LNCAP (cell line): ENCODE data around the gene MAP2K2.

Experiments
- CTCF ChIP-seq: fragments of 450-650 bp; IDR thresholded peaks from 2 replicates; pipeline ENCODE4 v1.5.1; 2017; ENCODE audit warnings: mild to moderate bottlenecking

The MAP2K2 gene

GRCh38 chr19:4046946-4047683, 76.8 kb downstream of the MAP2K2 start:
- no peak for TF ChIP-seq CTCF

- TF ChIP-seq CTCF, result no peak
These were observed 77.6 kb downstream of the MAP2K2 start for GRCh38 chr19:4046362-4046691.

GRCh38 chr19:4045597-4046361, 78.1 kb downstream of the MAP2K2 start:
- TF ChIP-seq CTCF, result no peak

- TF ChIP-seq CTCF, result no peak
These were observed 78.9 kb downstream of the MAP2K2 start for GRCh38 chr19:4044990-4045465.

- TF ChIP-seq CTCF, result no peak
These were observed 79.8 kb downstream of the MAP2K2 start for GRCh38 chr19:4043966-4044715.

- TF ChIP-seq CTCF, result no peak
These were observed 80.5 kb downstream of the MAP2K2 start for GRCh38 chr19:4043401-4043800.

GRCh38 chr19:4042731-4043082, 81.2 kb downstream of the MAP2K2 start:
- TF ChIP-seq CTCF, result no peak
